ENCODE results near the gene SYCE3.

GRCh38 chr22:50551160-50551752, 11.5 kb downstream of the SYCE3 start:
- TF ChIP-seq, protein P1, sequence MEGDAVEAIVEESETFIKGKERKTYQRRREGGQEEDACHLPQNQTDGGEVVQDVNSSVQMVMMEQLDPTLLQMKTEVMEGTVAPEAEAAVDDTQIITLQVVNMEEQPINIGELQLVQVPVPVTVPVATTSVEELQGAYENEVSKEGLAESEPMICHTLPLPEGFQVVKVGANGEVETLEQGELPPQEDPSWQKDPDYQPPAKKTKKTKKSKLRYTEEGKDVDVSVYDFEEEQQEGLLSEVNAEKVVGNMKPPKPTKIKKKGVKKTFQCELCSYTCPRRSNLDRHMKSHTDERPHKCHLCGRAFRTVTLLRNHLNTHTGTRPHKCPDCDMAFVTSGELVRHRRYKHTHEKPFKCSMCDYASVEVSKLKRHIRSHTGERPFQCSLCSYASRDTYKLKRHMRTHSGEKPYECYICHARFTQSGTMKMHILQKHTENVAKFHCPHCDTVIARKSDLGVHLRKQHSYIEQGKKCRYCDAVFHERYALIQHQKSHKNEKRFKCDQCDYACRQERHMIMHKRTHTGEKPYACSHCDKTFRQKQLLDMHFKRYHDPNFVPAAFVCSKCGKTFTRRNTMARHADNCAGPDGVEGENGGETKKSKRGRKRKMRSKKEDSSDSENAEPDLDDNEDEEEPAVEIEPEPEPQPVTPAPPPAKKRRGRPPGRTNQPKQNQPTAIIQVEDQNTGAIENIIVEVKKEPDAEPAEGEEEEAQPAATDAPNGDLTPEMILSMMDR (IDR thresholded peaks at IDR 0.05) = no peak
- TF ChIP-seq POLR2A (IDR thresholded peaks at IDR 0.05) = no peak
